ENCODE measurements around the gene MTERF1. TPM values are rescaled to one million over a fixed set of nuclear protein-coding genes. Genes with fewer than 3 reads are reported as not detected.
"Not testable (repeated sequence)": the region's sequence is repeated elsewhere in the genome, so short reads cannot be mapped to it uniquely, and the experiment has no call there.

Gene MTERF1
- polyA plus RNA-seq, 1 of the 3 experiments (the other 2 are of a cell fraction): 6.1 TPM

GRCh38 chr7:91892099-91892705, 11.7 kb upstream of the MTERF1 start:
- POLR2A ChIA-PET: no interaction called here
- no peaks in the 10 kb centered on the region; a peak in 1 of 4 replicates for H3K4me1 ChIP-seq (ENCODE audit: control insufficient read depth in 1 of 2, insufficient read depth in 2 of 2, low read depth in 1 of 2, low read length in 1 of 2)
- CTCF ChIA-PET: interaction anchor here (0.6 to 5.3 kb wide), 4 partner anchors 12 to 65 kb away, joined by 3 to 30 read pairs (median 6); partner anchors contain the start of gene MTERF1
- no peaks in the 10 kb centered on the region for H3K79me2 ChIP-seq (ENCODE audit: insufficient read depth)
- no peaks in the 10 kb centered on the region for H3F3A ChIP-seq (replicated peaks; ENCODE audit: insufficient read depth)
- H3K4me2 ChIP-seq: no peak overlapping the region
- H3K27ac ChIP-seq (ENCODE audit: low read depth in 2 of 2, low read length in 1 of 2): no peak overlapping the region
- TF ChIP-seq MEF2A (IDR thresholded peaks at IDR 0.05; ENCODE audit: borderline replicate concordance, low read depth) (no peak), USF2 (IDR thresholded peaks at IDR 0.05; ENCODE audit: borderline replicate concordance, low read depth, low read length) (no peak), RCOR1 (IDR thresholded peaks at IDR 0.05; ENCODE audit: low read length) (no peak), TCF12 (IDR thresholded peaks at IDR 0.05) (no peak), RFX5 (IDR thresholded peaks at IDR 0.05; ENCODE audit: low read length) (no peak), RAD21 (IDR thresholded peaks at IDR 0.05; ENCODE audit: low read length) (no peak), JUND (IDR thresholded peaks at IDR 0.05) (no peak), FOXM1 (IDR thresholded peaks at IDR 0.05; ENCODE audit: low read depth) (no peak), SIN3A (IDR thresholded peaks at IDR 0.05; ENCODE audit: borderline replicate concordance, low read depth, low read length) (no peak), PBX3 (IDR thresholded peaks at IDR 0.05) (no peak)
- no peaks in the 10 kb centered on the region for H4K20me1 ChIP-seq (ENCODE audit: insufficient read depth)
- 45% methylated on average over 3 of the region's 3 CpGs for WGBS (ENCODE audit: low lambda C conversion rate)
- H3K9me2 ChIP-seq: no peaks in the 10 kb centered on the region
- no peaks in the 10 kb centered on the region for H3K9me3 ChIP-seq
- no peak overlapping the region for H3K4me3 ChIP-seq (ENCODE audit: low read depth in 2 of 2, low read length in 1 of 2)
- no peak overlapping the region for H3K9ac ChIP-seq
- no peaks in the 10 kb centered on the region for H3K36me3 ChIP-seq (replicated peaks in 1 of 2; ENCODE audit: control insufficient read depth in 1 of 2, insufficient read depth in 2 of 2, low read length in 1 of 2)
- H2AFZ ChIP-seq (ENCODE audit: low read depth): no peak overlapping the region; the same call in 1 of the 2 replicates
- no peaks in the 10 kb centered on the region for H3K27me3 ChIP-seq (ENCODE audit: insufficient read depth)
- DNase-seq: no peak

DNA sequence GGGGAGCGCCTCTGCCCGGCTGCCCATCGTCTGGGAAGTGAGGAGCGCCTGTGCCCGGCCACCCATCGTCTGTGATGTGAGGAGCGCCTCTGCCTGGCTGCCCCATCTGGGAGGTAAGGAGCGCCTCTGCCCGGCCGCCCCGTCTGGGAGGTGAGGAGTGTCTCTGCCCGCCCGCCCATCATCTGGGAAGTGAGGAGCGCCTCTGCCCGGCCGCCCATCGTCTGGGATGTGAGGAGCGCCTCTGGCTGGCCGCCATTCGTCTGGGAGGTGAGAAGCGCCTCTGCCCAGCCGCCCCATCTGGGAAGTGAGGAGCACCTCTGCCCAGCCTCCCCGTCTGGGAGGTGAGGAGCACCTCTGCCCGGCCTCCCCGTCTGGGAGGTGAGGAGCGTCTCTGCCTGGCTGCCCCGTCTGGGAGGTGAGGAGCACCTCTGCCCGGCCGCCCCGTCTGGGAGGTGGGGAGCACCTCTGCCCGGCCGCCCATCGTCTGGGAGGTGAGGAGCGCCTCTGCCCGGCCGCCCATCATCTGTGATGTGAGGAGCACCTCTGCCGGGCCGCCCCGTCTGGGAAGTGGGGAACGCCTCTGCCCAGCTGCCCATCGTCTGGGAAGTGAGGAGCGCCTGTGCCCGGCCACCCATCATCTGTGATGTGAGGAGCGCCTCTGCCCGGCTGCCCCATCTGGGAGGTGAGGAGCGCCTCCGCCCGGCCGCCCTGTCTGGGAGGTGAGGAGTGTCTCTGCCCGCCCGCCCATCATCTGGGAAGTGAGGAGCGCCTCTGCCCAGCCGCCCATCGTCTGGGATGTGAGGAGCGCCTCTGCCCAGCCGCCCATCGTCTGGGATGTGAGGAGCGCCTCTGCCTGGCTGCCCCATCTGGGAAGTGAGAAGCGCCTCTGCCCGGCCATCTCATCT, 8.0 kb upstream of the MTERF1 start:
- H3K9me2 ChIP-seq; H3K27me3 ChIP-seq (ENCODE audit: insufficient read depth); H3K4me3 ChIP-seq (ENCODE audit: low read depth in 2 of 2, low read length in 1 of 2); POLR2A ChIA-PET; H3K4me2 ChIP-seq; H2AFZ ChIP-seq (ENCODE audit: low read depth); DNase-seq; H4K20me1 ChIP-seq (ENCODE audit: insufficient read depth); H3K79me2 ChIP-seq (ENCODE audit: insufficient read depth); H3K9me3 ChIP-seq; H3K4me1 ChIP-seq (ENCODE audit: control insufficient read depth in 1 of 2, insufficient read depth in 2 of 2, low read depth in 1 of 2, low read length in 1 of 2); CTCF ChIA-PET; H3K36me3 ChIP-seq (replicated peaks in 1 of 2; ENCODE audit: control insufficient read depth in 1 of 2, insufficient read depth in 2 of 2, low read length in 1 of 2); H3K27ac ChIP-seq (ENCODE audit: low read depth in 2 of 2, low read length in 1 of 2); H3F3A ChIP-seq (replicated peaks; ENCODE audit: insufficient read depth); H3K9ac ChIP-seq: not testable (repeated sequence)
- WGBS (ENCODE audit: low lambda C conversion rate): 93% methylated on average over 27 of the region's 60 CpGs

- CTCF ChIA-PET, POLR2A ChIA-PET: not testable (repeated sequence)
Measured at GRCh38 chr7:91887336-91888213, 7.1 kb upstream of the MTERF1 start.

More at GRCh38 chr7:91887336-91888213, 7.1 kb upstream of the MTERF1 start:
- not testable (repeated sequence) for H3K9me3 ChIP-seq; H3K9me2 ChIP-seq; H3K9ac ChIP-seq; H2AFZ ChIP-seq (ENCODE audit: low read depth); H3F3A ChIP-seq (replicated peaks; ENCODE audit: insufficient read depth); H3K79me2 ChIP-seq (ENCODE audit: insufficient read depth); H3K27ac ChIP-seq (ENCODE audit: low read depth in 2 of 2, low read length in 1 of 2); H3K4me2 ChIP-seq; H4K20me1 ChIP-seq (ENCODE audit: insufficient read depth); H3K27me3 ChIP-seq (ENCODE audit: insufficient read depth); H3K4me3 ChIP-seq (ENCODE audit: low read depth in 2 of 2, low read length in 1 of 2); H3K4me1 ChIP-seq (ENCODE audit: control insufficient read depth in 1 of 2, insufficient read depth in 2 of 2, low read depth in 1 of 2, low read length in 1 of 2); H3K36me3 ChIP-seq (replicated peaks in 1 of 2; ENCODE audit: control insufficient read depth in 1 of 2, insufficient read depth in 2 of 2, low read length in 1 of 2); DNase-seq
- WGBS (ENCODE audit: low lambda C conversion rate): 89% methylated on average over 16 of the region's 54 CpGs
